Activated CD4-positive, alpha-beta T cell treated with anti-CD3 and anti-CD28 coated beads for 1 hour (primary cell): Measurements from ENCODE around the gene COPS3.

Experiments used
- DNase-seq: peaks from one replicate; pipeline ENCODE4 v3.0.0-alpha.2; 2020

Gene COPS3

DNA sequence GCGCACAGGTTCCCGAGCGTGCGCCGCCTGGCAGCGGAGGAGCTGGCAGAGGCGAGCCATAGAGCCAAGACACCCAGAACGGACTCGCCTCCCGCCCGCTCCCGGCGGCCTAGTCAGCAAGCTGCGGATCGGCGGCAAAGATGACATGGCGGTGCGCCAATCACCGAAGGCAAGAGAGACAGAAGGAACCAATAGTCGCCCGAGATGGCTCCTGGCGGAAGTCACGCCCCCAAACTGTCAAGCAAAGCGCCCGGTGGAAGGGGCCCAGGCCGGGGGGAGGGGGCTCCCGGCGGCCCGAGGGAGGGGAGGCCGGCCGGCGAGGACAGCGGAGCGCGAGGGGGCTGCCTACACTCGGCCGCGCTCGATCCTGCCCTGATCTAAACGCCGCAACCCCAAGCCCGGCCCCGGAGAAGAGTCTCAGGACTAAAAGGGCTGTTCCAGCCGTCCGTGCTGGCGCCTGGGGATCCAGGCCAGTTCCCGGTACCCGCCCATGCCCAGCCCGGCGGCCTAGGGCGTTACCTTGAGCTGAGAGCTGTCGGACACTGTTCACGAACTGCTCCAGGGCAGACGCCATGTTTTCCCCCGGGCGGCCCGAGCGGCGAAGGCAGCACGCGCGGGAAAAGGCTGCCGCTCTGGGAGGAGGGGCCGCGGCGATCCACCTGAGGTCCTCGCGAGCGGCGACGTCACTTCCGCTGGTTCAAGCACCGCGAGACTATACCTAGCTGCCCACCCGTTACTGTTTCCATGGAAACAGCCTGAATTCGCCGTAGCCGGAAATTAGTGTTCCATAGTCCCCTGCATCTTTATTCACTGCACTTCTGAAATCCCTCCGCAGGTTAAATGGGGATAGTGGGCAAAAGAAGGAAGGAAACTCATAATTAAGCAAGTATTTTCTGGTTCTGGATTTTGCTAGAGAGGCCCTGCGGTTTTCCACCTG, at the start of gene COPS3:
COPS3 (minus strand) TSS at position 634 of the 937 bp plus-strand sequence; CDS start at position 574, 60 bp downstream.
- peak; percentile 95 for DNase-seq

DNA sequence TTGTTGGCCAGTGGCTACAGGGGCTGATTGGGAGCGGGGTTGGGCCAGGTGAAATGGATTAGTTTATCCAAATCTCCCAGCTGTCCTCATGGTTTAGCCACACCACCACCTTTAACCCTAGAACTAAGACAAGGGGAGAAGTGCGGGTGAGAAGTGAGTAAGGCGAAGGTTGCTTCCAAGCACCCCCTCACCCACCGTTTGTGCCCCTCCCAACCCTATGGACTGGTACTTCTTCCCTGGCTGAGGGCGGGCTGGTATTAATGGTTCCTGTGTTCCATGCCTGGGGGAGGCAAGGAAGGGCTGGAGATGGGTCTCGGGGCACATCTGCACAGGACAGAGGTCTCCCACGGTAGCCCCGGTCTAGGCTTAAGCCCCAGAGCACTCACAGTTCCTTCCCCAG, 47.2 kb upstream of the COPS3 start:
- DNase-seq: no peak

GRCh38 chr17:17326275-17326875, 45.3 kb upstream of the COPS3 start:
- DNase-seq: no peak

DNA sequence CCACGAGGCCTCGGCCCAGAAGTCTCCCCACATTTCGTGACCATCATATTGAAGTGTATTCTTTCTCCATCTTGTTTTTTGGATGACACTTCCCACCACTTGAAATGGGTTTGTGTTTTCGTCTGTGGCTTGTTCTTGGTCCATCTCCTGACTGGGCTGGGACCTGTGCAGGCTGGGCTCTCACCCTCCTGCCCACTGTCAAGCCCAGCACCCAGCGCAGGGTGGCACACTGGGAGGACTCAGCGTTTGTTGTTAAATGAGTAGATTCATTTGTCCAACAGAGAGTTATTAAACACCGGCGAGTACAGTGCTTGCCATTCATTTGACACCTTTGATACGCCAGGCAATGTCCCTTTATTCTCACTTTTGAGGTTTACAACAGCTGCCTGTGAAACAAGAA, 44.8 kb upstream of the COPS3 start:
- no peak for DNase-seq

DNA sequence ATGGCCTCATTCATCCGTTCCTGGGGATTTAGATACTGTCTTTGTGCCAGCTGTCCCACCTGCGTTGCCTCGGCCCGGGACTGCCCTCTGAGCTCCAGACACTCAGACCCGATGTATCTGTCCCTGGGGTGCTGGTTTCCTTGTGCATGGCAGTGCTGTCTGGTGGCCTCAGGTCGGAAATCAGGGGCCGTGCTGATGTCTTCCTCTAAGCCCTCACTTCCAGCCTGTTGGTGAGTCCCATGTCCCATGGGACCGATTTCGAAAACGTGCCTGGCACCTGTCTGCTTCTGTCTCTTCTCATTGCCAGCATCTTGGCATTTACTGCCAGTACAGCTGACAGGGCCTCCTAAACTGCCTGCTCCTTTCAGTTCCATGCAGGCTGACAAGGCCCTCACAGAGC, 44.2 kb upstream of the COPS3 start:
- DNase-seq: no peak

DNA sequence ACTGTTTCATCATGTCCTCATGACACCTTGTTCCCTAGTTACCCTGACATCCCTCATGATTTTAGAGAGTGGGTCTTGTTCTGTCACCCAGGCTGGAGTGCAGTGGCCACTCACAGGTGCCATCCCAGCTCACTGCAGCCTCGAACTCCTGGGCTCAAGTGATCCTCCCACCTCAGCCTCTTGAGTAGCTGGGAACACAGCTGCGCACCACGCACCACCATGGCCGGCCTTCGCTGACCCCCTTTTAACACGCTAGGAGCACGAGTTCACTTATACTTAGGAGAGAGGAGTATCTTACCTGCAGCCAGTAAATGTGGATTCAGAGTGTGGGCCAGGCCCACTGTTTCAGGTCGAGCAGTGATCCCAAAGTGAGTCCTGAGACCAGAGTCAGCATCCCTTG, 43.6 kb upstream of the COPS3 start:
- DNase-seq: no peak

- DNase-seq: no peak
These were observed 41.8 kb upstream of the COPS3 start for GRCh38 chr17:17322516-17323510.

- no peak for DNase-seq
These were observed 40.4 kb upstream of the COPS3 start for GRCh38 chr17:17321356-17322025.

GRCh38 chr17:17320911-17321220, 39.8 kb upstream of the COPS3 start:
- DNase-seq: no peak

- DNase-seq: no peak
These were observed 39.3 kb upstream of the COPS3 start for GRCh38 chr17:17320188-17320910.

DNA sequence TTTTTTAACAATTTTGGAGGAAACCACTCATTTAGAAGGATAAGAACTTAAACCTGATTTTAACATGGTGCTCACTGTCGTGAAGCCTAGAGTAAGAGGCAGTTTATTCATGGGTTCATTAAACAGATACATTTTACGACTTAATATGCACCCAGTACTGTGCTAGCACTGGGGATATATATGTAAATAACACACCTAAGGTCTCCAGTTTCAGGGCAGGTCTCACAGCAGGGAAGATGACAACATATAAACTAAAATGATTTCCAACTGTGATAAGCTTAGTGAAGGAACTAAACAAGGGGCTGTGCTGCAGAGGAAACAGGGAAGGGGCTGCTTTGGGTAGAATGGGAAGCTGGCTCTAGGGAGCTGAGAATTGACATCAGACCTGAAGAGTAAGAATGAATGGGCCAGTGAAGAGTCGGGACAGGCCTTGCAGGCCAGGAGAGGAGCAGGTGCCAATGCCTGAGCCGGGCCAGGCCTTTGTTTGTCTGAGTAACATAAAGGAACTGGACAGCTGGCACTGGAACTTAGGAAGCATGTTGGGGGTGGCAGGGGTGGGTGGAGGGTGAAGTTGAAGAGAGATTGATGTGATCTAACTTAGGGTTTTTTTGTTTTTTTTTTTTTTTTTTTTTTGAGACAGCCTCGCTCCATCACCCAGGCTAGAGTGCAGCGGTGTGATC, 34.2 kb upstream of the COPS3 start:
- DNase-seq: no peak

- DNase-seq: no peak
These were observed 33.5 kb upstream of the COPS3 start for GRCh38 chr17:17314501-17315071.

GRCh38 chr17:17313350-17313991, 32.4 kb upstream of the COPS3 start:
- DNase-seq: peak; percentile 69

DNA sequence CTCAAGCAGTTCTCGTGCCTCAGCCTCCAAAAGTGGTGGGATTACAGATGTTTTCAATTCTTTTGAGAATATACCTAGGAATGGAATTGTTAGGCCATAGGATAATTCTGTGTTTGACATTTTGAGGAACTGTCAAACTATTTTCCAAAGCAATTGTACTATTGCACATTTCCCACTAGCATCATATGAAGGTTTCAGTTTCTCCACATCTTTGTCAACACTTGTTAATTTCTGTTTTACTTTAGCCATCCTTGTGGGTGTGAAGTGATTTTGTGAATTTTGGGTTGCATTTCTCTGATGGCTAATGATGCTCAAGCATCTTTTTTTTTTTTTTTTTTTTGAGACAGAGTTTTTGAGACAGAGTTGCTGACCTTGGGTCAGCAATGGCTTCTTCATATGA, 28.3 kb upstream of the COPS3 start:
- DNase-seq: no peak

GRCh38 chr17:17305281-17305801, 24.3 kb upstream of the COPS3 start:
- DNase-seq: peak; percentile 25

DNA sequence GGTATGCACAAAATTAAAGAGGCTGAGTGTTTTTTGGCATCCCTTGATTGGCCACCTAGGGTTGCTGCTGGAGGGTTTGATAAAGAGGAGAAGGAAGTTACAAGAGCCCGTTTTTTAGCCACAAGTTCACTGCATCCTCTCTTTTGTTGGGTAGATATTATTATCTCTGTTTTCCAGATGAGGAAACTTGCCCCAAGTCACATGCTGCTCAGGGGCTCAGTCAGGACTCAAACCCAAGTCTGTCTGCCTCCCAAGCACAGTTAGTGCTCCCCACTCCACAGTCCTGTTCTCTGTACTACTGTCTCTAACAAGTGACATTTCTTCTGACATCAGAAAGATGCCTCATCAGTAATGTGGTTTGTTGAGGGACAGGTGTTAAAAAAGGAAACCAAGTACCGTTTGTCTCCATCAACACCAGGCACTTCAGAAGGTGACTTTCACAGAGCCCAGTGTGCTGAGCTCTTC, 23.5 kb upstream of the COPS3 start:
- no peak for DNase-seq

- DNase-seq: no peak
These were observed 22.9 kb upstream of the COPS3 start for GRCh38 chr17:17303847-17304490.

DNA sequence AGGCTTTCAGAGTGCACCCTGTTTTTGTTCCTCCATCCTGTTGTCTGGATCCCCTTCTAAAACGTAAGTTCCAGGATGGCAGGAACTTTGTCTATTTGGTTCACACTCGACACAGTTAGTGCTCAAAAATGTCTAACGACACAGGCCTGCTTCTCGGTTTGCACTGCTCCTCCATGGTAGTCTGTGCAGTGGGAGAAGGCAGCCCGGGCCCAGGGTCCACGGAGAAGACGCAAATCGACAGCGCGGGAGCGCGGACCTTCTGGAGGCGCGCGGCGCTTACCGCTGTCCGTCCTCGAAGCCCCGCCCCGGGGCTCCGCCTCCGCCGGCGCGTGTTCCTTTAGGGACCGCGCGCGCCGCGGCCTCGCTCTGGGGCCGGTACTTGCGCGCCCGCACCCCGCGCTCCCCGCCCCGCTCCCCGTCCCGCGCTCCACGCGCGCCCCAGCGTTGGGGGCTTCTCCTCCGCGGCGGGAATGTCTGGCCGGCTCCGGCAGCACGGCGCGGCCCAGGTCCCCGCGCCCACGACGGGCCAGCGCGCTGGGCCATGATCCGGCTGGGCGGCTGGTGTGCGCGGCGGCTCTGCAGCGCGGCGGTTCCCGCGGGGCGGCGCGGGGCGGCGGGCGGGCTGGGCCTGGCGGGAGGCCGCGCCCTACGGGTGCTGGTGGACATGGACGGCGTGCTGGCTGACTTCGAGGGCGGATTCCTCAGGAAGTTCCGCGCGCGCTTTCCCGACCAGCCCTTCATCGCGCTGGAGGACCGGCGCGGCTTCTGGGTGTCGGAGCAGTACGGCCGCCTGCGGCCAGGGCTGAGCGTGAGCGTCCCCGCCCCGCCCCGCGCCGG, 22.2 kb upstream of the COPS3 start, which contains the start of gene NT5M:
NT5M (plus strand) TSS at position 364 of the 837 bp plus-strand sequence; CDS start at position 542, 178 bp downstream.
- DNase-seq: peak; percentile 39
